T-helper 22 cell (primary cell): Measurements from ENCODE around the gene KCTD16.

Experiments
- DNase-seq: peaks from one replicate; pipeline ENCODE4 v3.0.0-alpha.2; 2020; ENCODE audit warnings: low read depth

The KCTD16 gene

DNA sequence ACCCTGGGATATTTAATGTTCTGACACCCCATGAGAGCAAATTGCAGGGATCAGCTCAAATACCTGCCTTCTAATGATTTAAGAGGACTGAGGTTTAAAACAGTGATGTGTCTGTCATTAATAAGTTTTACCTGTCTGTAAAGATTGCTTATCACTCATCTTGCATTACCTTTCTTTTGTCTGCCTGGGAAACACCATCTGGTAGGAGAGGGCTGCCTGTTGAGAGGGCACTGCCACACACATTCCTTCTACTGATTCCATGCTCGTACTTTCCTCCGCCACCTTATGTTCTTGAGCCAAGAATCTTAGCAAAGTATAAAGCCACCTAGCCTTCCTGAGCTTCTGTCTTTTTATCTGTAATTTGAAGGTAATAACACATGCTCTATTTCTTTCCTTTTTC, 118.6 kb downstream of the KCTD16 start:
- DNase-seq = no peak

DNA sequence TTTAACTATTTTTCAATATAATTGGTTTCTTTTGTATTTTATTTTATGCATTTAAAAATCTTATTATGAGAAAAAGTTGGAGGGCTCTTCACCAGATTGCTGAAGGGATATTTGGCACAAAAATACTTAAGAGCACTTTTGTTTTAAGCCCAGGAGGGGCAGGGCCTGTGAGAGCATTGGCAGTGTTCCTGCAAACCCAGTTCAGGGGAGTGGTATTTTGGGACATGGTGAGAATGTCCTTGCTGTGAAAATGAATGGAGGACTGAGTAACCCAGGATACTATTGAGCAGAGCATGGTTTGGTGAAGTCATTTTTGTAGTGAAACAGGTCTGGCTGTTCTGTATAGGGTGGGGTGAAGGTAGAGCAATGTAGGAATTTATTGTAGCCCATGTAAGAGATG, 121.4 kb downstream of the KCTD16 start:
- DNase-seq = no peak

DNA sequence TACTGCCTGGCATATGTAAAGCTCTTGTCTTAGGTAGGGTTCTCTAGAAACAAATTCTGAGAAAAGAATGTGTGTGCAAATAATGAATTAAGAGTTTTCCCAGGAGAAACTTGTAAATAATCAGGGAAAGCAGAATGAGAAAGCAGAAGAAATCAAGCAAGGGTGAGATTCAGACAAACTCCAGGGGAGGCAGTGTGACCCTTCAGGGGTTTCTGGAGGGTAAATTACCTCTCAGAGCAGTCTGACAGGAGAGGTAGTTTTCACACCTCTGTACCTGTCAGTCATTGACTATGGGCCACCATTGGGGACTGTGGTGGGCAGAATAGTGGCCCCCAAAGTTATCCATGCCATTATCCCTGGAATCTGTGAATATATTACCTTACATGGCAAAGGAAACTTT, 124.6 kb downstream of the KCTD16 start:
- DNase-seq = no peak

DNA sequence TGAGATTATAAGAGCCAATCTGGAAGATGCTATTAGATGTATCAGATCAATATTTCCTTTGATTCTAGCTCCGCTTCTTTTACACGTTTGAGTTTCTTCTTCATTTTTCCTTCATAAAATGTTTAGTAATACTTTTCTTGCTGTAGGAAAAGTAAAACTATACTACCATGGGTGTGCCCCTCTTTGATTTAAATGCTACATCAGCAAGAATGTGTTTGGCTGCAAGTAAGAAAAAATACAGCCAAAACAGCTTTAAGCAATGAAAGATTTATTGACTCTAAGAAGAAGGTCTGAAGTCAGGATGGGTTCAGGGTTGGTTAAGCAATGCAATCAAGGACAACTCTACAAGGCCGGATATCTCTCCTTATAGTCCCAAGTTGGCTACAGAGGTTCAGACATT, 126.4 kb downstream of the KCTD16 start:
- DNase-seq = no peak

DNA sequence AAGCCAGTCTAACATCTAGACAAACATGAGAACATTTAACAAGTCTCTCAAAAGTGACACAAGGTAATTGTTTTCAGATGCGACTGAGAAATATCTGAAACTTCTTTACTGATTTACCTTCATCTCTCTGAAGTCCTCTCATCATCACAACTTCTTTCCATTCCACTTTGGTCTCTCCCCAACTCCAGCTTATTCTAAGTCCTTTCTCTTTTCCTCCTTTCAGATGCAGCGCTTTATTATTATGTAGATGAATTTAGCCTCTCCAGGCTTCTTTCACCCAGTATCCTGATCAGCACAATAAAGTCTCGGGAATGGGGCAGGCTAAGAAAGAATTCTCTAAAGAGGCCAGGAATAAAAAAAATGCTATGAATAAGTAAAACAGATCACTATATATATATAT, 128.0 kb downstream of the KCTD16 start:
- DNase-seq = no peak

DNA sequence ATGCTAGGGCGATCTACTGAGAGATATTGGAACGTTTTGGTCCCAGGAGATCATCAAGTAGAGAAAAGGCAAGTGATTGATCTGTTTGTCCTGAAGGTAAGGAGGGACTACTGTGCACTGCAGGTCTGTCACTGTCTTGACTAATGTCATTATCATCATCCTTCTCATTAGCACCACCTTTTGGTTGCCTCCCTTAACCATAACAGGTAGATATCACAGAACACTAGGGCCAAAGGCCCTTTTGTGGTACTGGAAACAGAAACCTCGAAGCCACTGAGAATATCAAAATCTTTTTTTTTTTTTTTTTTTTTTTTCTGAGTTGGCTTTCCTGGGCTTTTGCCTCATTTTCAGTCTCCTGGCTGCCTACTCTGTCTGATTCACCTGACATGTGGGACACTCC, 134.0 kb downstream of the KCTD16 start:
- DNase-seq = no peak

DNA sequence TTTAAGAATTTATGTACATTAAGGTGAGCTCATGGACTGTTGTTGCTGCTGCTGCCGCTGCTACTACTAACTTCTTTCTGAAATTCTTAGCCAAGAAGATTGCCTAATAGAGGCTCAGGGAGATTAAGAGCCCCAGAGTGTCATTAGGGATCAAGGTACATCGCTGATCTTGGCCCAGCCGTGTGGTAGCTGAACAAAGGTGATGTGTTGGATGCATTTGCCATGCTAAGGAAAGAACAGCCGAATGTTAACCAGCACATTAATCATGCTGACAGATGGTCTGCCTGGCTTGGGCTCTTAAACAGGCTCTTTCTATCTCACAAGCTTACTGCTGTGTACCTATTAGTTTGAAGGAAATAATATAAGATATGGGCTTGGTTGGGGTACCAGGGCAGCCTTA, 137.1 kb downstream of the KCTD16 start:
- no peak for DNase-seq

DNA sequence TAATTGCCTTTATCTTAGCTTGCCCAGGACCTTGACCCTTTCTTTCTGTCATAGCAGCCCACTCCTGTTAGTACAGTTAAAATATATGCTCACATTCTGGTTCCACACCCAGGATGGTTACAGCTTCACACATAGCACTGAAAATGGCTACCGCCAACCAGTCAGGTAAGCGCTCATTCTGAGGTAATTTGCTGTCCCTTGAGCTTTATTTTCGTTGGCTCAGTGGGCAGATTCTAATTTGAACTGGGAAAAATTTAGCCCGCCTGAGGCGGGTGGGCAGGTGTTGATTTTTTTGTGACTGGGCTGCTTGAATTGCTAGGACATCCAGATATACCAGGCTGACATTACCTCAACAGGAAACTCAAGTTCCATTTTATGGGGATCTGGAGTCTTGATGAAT, 137.5 kb downstream of the KCTD16 start:
- no peak for DNase-seq

DNA sequence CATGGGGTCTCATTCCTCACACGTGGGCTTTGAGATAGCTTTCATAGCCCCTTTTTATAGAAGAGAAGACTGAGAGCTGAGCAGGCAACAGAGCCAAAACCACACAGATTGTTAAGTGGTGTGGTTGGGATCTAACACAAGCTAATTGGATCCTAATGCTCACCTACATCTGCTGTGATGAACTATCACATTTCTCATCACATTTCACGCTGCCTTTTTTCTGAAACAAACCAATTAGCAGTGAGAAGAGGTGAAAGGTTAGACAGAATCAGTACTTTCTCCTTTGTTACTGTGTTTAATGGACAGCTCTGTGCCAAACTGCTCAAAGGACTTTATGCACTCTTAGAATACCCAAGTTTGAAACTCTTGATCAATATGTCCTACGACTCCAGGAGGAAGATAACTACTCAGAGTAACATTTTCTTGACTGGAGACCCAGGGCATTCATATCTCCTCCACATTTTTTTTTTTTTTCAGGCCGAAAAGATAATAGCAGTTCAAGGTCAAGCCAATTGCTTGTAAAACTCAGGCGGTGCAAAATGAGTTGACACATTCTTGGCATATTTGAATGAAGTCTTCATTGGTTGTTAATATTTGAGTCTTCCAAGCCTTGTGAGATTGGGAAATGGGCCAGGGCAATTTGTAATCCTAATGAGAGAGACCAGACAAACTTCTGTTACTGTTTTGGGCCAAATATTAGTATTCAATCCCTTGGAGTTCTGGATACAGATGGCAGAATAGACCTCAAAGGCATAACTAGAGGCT, 138.4 kb downstream of the KCTD16 start:
- DNase-seq = no peak

DNA sequence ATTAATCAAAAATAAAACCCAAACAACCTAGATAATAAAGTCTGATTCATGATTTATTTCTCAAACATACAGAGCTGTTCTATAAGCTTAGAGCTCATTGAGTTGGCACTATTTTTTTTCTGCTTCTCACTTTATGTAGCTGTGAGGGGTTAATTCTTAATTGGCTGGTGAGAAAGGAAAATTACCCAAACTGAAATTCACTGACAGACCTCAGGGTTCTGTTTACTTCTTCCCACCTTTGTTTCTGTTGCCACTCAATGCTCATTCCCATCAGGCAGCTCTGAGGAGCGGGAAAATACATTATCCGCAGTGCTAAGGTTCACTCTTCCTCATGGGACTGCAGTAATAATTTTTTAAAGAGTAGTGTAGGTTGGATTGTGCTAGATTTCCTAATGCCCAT, 139.9 kb downstream of the KCTD16 start:
- DNase-seq = no peak

DNA sequence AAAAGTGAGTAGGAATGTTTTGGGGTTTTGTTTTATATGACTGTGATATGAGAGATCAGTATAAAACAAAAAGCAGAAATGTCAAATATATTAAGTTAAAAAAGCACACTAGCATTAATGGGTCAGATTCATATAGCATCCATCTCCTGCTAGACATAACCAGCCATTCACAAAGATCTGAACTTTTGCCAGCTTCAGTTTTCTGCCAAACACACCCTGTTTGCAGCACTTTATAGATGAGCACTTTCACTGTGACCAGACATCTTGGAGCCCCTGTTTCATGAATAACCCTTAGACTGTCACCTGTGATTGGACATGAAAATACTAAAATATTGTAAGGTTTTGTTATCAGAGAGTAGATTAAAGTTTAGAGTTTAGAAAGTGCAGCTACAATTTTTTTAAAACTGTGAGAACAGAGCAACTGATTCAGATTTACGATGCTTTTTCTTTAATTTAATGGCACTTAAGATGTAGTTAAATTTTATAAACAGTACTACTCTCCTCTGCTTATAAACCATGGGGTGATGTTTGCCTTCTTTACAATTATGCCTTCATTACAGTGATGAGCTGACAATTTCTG, 142.6 kb downstream of the KCTD16 start:
- DNase-seq = no peak

DNA sequence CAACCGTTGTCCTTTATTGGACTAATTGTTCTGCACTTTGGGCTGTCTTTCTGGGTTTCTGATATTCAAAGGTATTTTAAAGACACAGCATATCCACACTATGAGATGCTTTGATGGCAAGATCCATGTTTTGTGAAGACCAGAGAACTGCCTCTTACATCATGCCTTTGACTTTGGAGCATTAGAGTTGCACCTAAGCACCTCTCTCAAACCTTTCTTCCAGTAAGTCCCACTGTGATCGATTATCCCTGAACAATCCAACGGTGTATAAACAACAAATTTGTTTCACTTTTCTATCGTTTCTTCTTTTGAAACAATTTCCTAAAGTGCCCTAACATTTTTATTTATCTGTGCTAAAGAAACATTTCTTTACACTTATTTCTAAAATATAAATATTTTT, 144.4 kb downstream of the KCTD16 start:
- no peak for DNase-seq

DNA sequence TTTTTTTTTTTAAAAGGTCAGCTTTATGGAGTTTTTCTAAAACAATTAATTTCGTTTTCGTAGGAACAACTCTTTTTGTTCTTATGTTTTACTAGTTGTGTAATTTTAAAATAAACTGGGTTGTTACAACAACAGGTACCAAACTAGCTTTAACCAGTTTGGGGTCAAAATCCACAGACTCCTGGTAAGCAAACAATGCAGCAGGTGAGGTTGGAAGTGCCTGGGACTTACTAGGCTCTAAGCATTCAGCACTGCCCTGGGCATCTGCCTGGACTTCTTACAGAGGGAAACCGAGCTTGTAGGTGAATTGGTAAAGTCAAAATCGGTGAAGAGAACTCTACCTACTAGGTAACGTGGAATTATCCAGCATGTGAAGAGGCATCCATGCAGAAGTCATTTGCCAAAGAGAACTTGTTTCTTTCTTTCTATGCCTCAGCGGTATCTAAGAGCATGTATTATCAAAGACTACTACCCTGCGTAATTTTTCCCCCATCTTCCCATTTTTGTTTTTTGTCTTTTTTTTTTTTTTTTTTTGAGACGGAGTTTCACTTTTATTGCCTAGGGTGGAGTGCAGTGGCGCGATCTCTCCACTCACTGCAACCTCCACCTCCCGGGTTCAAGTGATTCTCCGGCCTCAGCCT, 145.4 kb downstream of the KCTD16 start:
- DNase-seq = no peak

DNA sequence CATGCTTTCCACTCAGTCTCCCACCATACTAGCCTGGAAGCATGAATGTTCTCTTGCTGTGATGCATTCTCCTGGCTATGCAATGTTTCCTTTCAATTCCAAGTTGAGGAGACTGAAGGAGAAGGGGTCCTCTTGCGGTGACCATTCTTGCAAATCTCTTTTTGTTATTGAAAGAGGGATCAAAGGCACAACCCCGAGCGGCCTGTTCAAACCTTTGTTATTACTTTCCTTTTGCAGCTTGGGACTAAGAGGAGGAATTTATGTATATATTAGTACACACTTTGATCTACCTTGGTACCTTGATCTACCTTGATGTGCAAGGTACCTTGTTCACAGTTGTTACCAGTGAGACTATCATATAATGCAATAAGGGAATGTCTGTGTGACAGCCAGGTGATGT, 147.3 kb downstream of the KCTD16 start:
- DNase-seq = no peak

DNA sequence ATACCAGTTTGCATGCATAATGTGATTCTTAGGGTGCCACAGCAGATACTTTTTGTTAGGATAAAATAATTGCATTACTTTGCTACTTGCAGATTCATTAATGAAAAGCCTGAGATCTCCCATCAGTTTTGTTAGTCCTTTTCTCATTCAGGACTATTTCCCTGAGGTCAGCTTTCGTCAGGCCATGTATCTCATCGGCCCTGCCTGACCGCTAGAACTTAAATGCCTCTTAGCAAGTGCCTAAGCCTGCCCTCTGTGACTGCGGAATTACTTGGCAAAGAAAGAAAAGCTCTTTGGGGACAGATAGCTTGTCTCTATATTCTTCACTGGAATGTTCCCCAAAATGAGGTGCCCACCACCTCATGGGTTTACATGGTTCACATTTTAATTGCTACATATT, 147.8 kb downstream of the KCTD16 start:
- no peak for DNase-seq

DNA sequence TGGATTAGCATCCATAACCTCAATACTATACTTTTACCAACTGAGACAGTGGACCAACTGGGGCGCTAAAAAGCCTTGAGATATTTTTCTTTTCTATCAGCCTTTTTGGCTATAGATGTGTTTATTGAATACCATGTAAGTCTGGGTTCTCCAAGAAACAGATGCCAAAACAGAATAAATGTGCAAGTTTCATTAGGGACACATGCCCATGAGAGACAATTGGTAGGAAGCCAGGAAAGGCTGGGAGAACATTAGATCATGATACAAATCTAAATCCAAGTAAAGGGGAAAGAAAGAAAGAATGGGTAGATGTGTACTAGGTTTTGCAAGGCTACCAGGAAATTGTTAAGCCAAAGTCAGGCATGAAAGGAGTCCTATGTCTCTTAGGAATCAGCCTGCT, 152.5 kb downstream of the KCTD16 start:
- no peak for DNase-seq

DNA sequence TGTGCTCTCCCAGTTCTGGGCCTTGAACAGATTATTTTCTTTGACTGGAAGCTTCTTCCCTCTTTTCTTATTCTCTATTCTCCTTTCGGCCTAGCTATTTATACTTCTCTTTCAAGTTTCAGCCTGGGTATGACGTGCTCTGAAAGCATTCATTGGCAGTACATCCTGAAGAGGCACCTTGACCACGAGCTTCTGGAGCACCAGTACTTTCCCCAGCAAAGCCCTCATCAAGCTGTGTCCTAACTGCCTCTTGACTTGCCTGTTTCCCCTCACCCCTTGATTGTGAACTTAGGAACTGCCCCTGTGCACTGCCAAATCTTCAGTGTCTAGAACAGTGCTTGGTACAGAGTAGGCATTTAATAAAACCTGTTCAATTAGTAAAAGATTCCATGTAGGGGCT, 154.9 kb downstream of the KCTD16 start:
- DNase-seq = no peak

DNA sequence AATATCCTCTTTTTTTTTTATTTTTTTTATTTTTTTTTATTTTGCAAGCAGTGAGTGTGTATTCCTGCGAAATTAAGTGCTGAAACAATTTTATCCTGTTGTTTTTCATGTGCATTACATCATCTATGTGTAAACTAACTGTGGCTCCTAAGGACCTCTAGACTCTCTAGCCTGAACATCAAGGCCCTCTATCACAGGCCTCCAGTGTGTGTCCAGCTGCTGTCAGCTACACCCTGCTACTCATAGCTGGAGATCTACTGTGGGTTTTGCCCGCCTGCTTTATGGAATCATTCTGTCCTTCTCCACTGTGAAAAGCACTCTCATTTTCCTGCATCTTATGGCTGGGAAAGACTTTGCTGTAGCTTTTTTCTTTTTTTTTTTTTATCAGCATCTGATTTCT, 157.8 kb downstream of the KCTD16 start:
- no peak for DNase-seq

DNA sequence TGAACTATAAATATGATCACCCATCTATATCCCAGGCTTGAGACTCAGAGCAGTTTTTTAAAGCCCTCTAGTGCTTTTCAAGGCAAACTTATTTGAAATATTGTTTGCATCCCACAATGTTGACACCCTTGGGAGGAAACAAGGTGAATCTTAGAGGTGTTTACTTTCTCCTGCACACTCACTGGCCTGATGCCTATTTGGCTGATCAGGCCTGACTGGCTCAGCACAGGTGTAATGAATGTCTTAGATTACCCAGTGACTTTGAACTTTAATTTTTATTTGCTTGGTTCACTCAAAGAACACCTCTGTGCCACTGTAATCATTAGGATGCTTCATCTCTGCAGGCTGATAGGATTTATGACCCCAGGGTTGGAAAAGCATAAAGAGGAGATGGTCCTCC, 158.3 kb downstream of the KCTD16 start:
- no peak for DNase-seq

DNA sequence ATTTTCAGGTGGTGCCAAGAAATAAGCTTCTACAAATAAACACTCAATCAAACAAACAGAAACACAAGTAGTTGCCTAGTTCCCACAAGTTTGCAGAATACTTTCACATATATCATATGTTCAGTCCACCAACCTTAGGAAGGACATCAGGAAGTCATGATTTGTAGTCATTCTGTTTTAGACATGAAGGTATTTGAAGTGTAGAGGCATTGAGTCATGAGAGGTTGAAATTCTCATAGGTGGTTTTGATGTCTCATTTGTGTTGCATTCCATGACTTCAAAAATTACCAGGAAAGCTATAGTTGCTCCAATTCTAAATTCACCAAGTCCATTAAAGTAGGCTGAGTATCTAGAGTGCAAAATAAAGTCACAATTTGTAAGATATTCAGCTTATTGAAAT, 159.0 kb downstream of the KCTD16 start:
- DNase-seq = no peak

DNA sequence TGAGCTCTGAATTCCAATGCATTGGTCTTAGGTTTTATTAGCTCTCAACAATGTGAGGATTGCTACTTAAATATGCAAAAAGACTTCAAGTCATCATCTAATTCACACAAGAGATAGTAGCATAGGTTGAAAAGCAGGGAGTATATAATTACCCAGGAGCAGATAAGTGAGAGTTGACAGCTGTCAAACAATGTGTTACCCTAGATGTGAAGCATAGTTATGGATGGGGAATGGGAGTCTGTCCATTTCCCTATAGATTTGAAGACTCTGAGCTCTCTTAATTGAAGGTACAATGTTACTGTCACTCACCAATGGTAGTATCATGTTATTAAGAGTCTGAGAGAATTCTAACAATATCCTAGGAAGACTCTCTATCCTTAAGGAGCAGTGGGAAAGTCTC, 160.7 kb downstream of the KCTD16 start:
- no peak for DNase-seq

DNA sequence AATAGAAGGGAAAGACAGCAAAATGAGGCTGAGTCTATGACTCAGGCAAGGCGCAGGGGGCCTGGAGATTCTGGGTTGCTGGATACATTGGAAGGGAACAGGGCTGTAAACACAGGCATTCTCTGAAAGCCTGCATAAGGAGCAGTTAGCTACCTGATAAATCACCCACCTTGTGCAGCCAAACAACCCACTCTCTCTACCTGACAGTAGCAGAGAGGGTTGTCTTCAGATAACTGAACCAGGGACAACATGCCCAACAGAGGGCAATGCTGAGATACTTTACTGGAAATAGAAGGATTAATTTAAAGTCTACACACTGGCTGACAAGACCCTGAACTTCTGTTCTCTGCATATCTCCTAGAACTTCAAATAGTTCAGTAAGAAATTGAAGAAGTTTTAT, 161.6 kb downstream of the KCTD16 start:
- no peak for DNase-seq

DNA sequence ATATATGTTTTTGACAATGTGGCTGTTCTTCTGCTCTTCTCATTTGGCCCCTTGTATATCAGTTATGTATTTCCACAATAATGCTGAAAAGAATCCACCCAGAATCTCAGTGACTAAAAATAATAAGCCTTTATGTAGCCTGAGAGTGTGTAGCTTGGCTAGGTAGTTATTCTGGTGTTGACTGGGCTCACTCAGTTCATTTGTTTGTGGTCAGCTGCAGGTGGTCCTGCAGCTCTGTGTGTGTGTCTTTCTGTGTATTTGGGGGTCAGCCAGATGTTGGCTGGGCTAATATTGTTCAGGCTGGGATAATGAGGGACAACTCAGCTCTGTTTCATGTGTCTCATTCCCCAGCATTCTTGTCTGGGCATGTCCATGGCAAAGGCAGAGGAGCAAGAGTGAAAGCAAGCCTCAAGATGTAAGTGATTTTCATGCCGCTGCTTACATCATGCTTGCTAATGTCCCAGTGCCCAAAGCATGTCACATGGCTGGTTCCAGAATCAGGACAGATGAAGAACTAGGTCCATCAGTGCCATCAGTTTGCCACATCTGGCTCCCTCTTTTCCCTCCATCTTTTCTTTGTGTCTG, 162.8 kb downstream of the KCTD16 start:
- DNase-seq = no peak
